Spleen (tissue), 11 donors: ENCODE data around the gene SIRT5. TPM values are rescaled to one million over a fixed set of nuclear protein-coding genes. Genes with fewer than 3 reads are reported as not detected.

Experiments used
- DNase-seq: peaks from one replicate; pipeline ENCODE4 v3.0.0-alpha.2; 2020
- H3K27ac ChIP-seq, 8 donors: fragments of 200-600 bp; sonication (generic) in 7 of 8; 1 replicate in 4 of 8; 2 replicates in 4 of 8; pipeline versions ENCODE4 v1.5.0 to v1.8.0; 2016 to 2021; ENCODE audit warnings: inconsistent platforms in 4 of 8, mild to moderate bottlenecking in 4 of 8, moderate library complexity in 1 of 8
- H3K27me3 ChIP-seq, 7 donors: fragments of 200-600 bp; sonication (generic) in 6 of 7; replicated peaks in 1 of 7; 1 replicate in 4 of 7; 2 replicates in 3 of 7; pipeline versions ENCODE4 v1.5.0 to v1.8.0; 2016 to 2021; ENCODE audit warnings: inconsistent platforms in 3 of 7, mild to moderate bottlenecking in 1 of 7
- H3K36me3 ChIP-seq, 6 donors: fragments of 200-600 bp; sonication (generic) in 5 of 6; 1 replicate in 4 of 6; 2 replicates in 2 of 6; pipeline versions ENCODE4 v1.5.0 to v1.8.0; 2016 to 2021; ENCODE audit warnings: inconsistent platforms in 2 of 6
- H3K4me1 ChIP-seq, 6 donors: fragments of 200-600 bp; sonication (generic) in 5 of 6; 1 replicate in 3 of 6; 2 replicates in 3 of 6; pipeline versions ENCODE4 v1.5.0 to v1.8.0; 2016 to 2021; ENCODE audit warnings: inconsistent platforms in 3 of 6
- H3K4me3 ChIP-seq, 8 donors: fragments of 200-600 bp; sonication (generic) in 7 of 8; 1 replicate in 4 of 8; 2 replicates in 4 of 8; pipeline versions ENCODE4 v1.5.0 to v1.8.0; 2016 to 2021; ENCODE audit warnings: inconsistent platforms in 4 of 8, mild to moderate bottlenecking in 4 of 8, moderate library complexity in 2 of 8
- H3K9me3 ChIP-seq, 8 donors: fragments of 200-600 bp; sonication (generic) in 7 of 8; 1 replicate in 4 of 8; 2 replicates in 4 of 8; pipeline versions ENCODE4 v1.5.0 to v1.8.0; 2016 to 2021; ENCODE audit warnings: inconsistent platforms in 4 of 8
- CTCF ChIP-seq, 11 experiments: fragments of 200-600 bp in 7 of 11; fragments of 450-650 bp in 4 of 11; sonication (generic) in 4 of 11; IDR thresholded peaks in 8 of 11; conservative IDR thresholded peaks in 3 of 11; 1 replicate in 7 of 11; 2 replicates in 4 of 11; pipeline versions ENCODE4 v1.4.0 to v1.8.0; 2016 to 2021; ENCODE audit warnings: antibody characterized with exemption in 11 of 11, inconsistent platforms in 4 of 11, mild to moderate bottlenecking in 1 of 11
- POLR2A ChIP-seq, 3 donors: fragments of 450-650 bp; IDR thresholded peaks; one replicate each; pipeline ENCODE4 v1.5.1; 2017; ENCODE audit warnings: antibody characterized with exemption in 3 of 3, mild to moderate bottlenecking in 1 of 3
- POLR2AphosphoS5 ChIP-seq, 3 donors: sonication (generic); formaldehyde crosslinking; IDR thresholded peaks; one replicate each; pipeline ENCODE4 v1.5.1; 2017; ENCODE audit warnings: antibody characterized with exemption in 3 of 3
- WGBS, 5 donors: extraction: QIAGEN DNeasy Blood & Tissue Kit in 3 of 5; methylation state at CpG; one replicate each; pipeline versions ENCODE4 v1.1.5 to v1.1.7; 2013 to 2018; 5-methylcytosine and 5-hydroxymethylcytosine counted together
- intact Hi-C: fragments of 100-400 bp; cut with DNase I; formaldehyde crosslinking; loops from one replicate; pipeline ENCODE4 v1.15.0; 2023; ENCODE audit warnings: low total_unique reads
- polyA plus RNA-seq, 3 donors: library from polyadenylated mRNA; stranded (reverse); fragments of 200-250 nt; gene quantifications; one replicate each; pipeline ENCODE4 v1.2.1, GENCODE V29; 2013
- total RNA-seq, 7 donors: library from RNA; depleted of rRNA in 3 of 7; stranded (reverse); fragments of >200 nt in 3 of 7; fragmentation: NEBNext Ultra II Directional in 4 of 7; extraction: Animal tissue kit (Norgen Biotek cat#: 25700) in 4 of 7; gene quantifications; one replicate each; pipeline versions ENCODE4 v1.1.0 to v1.2.1, GENCODE V29; 2016 to 2021
- donor health status: healthy with polysubstance abuse.
- donor health status: DM: no; HTN: no; CAD: no; lungs with moderate emphysema.
- donor health status: DM: no; HTN: no; CAD: no.
- donor health status: Bipolar disorder and iron deficiency.
- donor health status: healthy.
- donor health status: DM: no; HTN: no; CAD: no.
- donor health status: DM: yes; HTN: yes; CAD: no.

Gene SIRT5
- total and polyA plus RNA-seq, 10 donors: 8.2 to 23.7 (median 16.1) TPM

DNA sequence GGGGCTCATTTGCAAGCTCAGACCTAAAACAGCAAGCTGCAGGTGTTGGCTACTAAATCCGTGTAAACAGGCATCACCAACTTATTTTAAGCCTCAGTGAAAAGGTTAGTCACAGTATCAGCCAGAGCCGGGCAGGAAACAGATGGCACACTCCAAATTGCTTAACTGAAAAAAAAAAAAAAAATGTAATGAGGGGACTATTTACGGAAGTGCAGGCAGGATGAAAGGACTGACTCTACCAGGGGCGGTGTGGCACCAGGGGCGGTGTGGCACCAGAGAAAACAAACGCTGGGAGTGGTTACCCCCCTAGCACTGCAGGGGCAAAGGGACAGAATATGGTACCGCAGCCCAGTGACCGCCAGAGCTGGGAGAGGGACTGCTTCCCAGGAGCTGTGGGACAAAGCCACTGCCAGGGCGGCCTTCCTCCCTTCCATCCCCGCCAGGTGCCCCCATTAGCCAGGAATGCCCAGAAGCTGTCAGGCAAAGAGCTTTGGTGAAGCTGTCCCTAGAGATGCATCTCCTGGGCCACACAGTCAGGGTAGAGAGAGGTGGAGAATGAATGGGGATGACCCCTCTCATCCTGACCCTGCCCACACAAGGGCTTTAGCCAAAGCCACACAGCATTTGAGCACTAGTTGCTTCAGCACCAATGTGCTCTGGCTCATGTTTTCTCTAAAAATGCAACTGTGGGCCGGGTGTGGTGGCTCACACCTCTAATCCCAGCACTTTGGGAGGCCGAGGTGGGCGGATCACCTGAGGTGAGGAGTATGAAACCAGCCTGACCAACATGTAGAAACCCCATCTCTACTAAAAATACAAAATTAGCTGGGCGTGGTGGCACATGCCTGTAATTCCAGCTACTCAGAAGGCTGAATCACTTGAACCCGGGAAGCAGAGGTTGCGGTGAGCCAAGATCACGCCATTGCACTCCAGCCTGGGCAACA, 47.4 kb upstream of the SIRT5 start:
- no peaks in the 10 kb centered on the region for H3K27me3 ChIP-seq
- peaks cover 14 to 66% (median 46%) of the 10 kb centered on the region in 6 donors for H3K4me1 ChIP-seq
- H3K36me3 ChIP-seq: no peaks in the 10 kb centered on the region
- WGBS, 5 donors: 35 to 43% (median 36%) methylated on average over 17 of the region's 17 CpGs
- H3K27ac ChIP-seq: peak overlapping the region; percentile 82 to 95 (median 88)
- DNase-seq: peak; percentile 89
- TF ChIP-seq POLR2A (IDR thresholded peaks at IDR 0.05) (peak in 1 of 3 donors; percentile 12), POLR2AphosphoS5 (IDR thresholded peaks at IDR 0.05) (peak; percentile 58 to 81 (median 68)), CTCF (IDR thresholded peaks at IDR 0.05 in 8 of 11, conservative IDR thresholded peaks at IDR 0.05 in 3 of 11) (peak in 8 of 11 experiments; percentile 3 to 36 (median 23))
- no peak overlapping the region for H3K4me3 ChIP-seq
- intact Hi-C loops: no loop called here
- H3K9me3 ChIP-seq: no peaks in the 10 kb centered on the region

- intact Hi-C loops: no loop called here
- TF ChIP-seq CTCF (IDR thresholded peaks at IDR 0.05 in 8 of 11, conservative IDR thresholded peaks at IDR 0.05 in 3 of 11): no peak
- TF ChIP-seq POLR2AphosphoS5 (IDR thresholded peaks at IDR 0.05): no peak
- TF ChIP-seq POLR2A (IDR thresholded peaks at IDR 0.05): no peak
- Histone ChIP-seq H3K36me3 (no peaks in the 10 kb centered on the region), H3K4me3 (no peak overlapping the region), H3K27me3 (no peaks in the 10 kb centered on the region), H3K27ac (peak overlapping the region; percentile 82 to 95 (median 88)), H3K4me1 (peaks cover 14 to 64% (median 46%) of the 10 kb centered on the region in 6 donors), H3K9me3 (no peaks in the 10 kb centered on the region)
- 64 to 73% (median 70%) methylated on average over 4 of the region's 4 CpGs for WGBS, 5 donors
- no peak for DNase-seq
These were observed 46.7 kb upstream of the SIRT5 start for GRCh38 chr6:13527671-13528056.

- TF ChIP-seq CTCF (IDR thresholded peaks at IDR 0.05 in 8 of 11, conservative IDR thresholded peaks at IDR 0.05 in 3 of 11): no peak
- TF ChIP-seq POLR2AphosphoS5 (IDR thresholded peaks at IDR 0.05): no peak
- TF ChIP-seq POLR2A (IDR thresholded peaks at IDR 0.05): no peak
- H3K27me3 ChIP-seq: no peaks in the 10 kb centered on the region
- H3K4me3 ChIP-seq: no peak overlapping the region
- peak overlapping the region in 7 of 8 donors; percentile 7 to 95 (median 89) for H3K27ac ChIP-seq
- no peak for DNase-seq
- H3K4me1 ChIP-seq: peaks cover 14 to 61% (median 46%) of the 10 kb centered on the region in 6 donors
- no peaks in the 10 kb centered on the region for H3K9me3 ChIP-seq
- intact Hi-C loops: no loop called here
- 62 to 75% (median 69%) methylated on average over 3 of the region's 3 CpGs for WGBS, 5 donors
- no peaks in the 10 kb centered on the region for H3K36me3 ChIP-seq
These were observed 46.2 kb upstream of the SIRT5 start for GRCh38 chr6:13528232-13528631.

GRCh38 chr6:13528777-13529343, 45.5 kb upstream of the SIRT5 start:
- WGBS, 5 donors: 72 to 88% (median 75%) methylated on average over 7 to 8 of the region's 8 CpGs
- TF ChIP-seq POLR2A (IDR thresholded peaks at IDR 0.05) (no peak), POLR2AphosphoS5 (IDR thresholded peaks at IDR 0.05) (no peak), CTCF (IDR thresholded peaks at IDR 0.05 in 8 of 11, conservative IDR thresholded peaks at IDR 0.05 in 3 of 11) (no peak)
- intact Hi-C loops: no loop called here
- peaks cover 14 to 54% (median 43%) of the 10 kb centered on the region in 6 donors for H3K4me1 ChIP-seq
- H3K27ac ChIP-seq: peak overlapping the region in 7 of 8 donors; percentile 7 to 95 (median 89)
- no peaks in the 10 kb centered on the region for H3K9me3 ChIP-seq
- no peaks in the 10 kb centered on the region for H3K36me3 ChIP-seq
- no peaks in the 10 kb centered on the region for H3K27me3 ChIP-seq
- no peak overlapping the region for H3K4me3 ChIP-seq
- DNase-seq: no peak
